Astrocyte (in vitro differentiated cells and primary cell): Measurements from ENCODE around the gene PMAIP1.
"Not testable (repeated sequence)": the region's sequence is repeated elsewhere in the genome, so short reads cannot be mapped to it uniquely, and the experiment has no call there.

Source experiments
- CTCF ChIP-seq: IDR thresholded peaks from 2 replicates; pipeline ENCODE4 v1.5.1; 2011; ENCODE audit warnings: low read depth, mild to moderate bottlenecking, inconsistent platforms, low read length, moderate library complexity; ENCODE audit not compliant: insufficient read depth
- EZH2 ChIP-seq: IDR thresholded peaks from 2 replicates; pipeline ENCODE4 v1.6.1; 2012; ENCODE audit warnings: mild to moderate bottlenecking, low read length, inconsistent platforms; ENCODE audit not compliant: insufficient read depth

DNA sequence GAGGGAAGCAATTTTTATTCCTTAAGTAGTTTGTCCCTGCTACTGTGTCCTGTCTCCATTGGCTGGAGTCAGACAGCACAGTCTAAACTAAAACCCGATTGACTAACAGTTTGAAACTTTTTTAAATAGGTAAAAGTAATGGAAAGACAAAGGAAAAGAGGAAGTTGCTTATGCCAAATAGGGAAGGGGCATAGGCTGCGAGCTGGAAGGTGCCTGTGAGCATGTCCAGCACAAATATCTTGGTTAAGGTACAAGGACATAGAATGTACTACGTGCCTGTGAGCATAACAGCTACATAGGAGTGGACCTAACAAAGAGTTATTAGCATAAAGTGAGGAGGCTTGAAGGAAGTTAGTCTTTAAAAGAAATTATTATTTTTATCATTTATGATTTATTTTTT is 13.4 kb upstream of the PMAIP1 start:
- TF ChIP-seq CTCF, EZH2: not testable (repeated sequence)
